Measurements from ENCODE around the gene CLSTN2.

DNA sequence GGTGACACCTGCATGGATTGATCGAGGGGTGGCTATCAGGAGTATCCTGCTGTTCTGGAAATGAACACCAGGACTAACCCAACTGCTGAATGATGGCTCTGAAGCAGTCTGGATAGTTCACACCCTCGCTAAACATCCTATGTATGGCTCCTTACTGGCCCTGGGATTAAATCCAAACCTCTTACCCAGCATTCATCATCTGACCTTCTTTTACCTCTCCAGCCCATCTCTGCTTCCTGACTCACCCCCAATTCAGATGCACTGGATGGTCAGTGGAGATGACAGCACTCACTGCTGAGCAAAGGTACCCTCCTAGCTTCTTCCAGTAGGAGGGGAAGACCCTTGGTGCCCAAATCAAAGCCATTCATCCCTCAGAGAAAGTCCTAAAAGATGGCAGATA lies 507.6 kb downstream of the CLSTN2 start:
- TF ChIP-seq EZH2 (IDR thresholded peaks at IDR 0.05; ENCODE audit: low read length, unreplicated experiment) = no peak
- TF ChIP-seq, protein P1, sequence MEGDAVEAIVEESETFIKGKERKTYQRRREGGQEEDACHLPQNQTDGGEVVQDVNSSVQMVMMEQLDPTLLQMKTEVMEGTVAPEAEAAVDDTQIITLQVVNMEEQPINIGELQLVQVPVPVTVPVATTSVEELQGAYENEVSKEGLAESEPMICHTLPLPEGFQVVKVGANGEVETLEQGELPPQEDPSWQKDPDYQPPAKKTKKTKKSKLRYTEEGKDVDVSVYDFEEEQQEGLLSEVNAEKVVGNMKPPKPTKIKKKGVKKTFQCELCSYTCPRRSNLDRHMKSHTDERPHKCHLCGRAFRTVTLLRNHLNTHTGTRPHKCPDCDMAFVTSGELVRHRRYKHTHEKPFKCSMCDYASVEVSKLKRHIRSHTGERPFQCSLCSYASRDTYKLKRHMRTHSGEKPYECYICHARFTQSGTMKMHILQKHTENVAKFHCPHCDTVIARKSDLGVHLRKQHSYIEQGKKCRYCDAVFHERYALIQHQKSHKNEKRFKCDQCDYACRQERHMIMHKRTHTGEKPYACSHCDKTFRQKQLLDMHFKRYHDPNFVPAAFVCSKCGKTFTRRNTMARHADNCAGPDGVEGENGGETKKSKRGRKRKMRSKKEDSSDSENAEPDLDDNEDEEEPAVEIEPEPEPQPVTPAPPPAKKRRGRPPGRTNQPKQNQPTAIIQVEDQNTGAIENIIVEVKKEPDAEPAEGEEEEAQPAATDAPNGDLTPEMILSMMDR (conservative IDR thresholded peaks at IDR 0.05; ENCODE audit: low read depth, low read length) = no peak

All from PC-3 (cell line).